ENCODE results near the gene SMYD2. TPM values are rescaled to one million over a fixed set of nuclear protein-coding genes. Genes with fewer than 3 reads are reported as not detected.

SMYD2 gene
- total and polyA plus RNA-seq, 2 experiments from 2014 or later, result 3.6 to 5.9 TPM

DNA sequence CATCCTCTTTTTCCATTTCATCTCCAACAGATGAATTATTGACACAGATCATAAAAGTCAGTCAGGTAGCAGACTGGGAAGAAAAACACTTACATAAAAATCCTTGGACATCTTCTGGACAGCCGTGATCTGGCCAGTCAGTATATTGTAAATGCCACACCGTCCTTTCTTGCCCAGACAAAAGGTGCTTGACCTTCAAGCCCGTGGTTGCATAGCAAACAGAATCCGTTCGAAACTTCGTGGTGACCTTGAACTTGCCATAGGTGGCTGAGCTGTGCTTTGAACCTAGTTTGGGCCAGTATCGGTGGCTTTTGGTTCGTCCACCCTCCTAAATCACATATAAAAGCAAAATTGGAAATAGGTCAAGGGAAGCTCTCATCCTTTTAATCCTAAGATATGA lies 88.4 kb downstream of the SMYD2 start:
- Mint-ChIP-seq H3K4me1 (peaks cover 6% of the 10 kb centered on the region; the same call in 2 of the 3 replicates), H3K4me3 (no peak overlapping the region), H3K36me3 (ENCODE audit: low read depth) (peaks cover 22% of the 10 kb centered on the region), H3K9me3 (no peaks in the 10 kb centered on the region), H3K27me3 (ENCODE audit: insufficient read depth, low read depth, poor library complexity) (peaks cover 2% of the 10 kb centered on the region), H3K27ac (no peak overlapping the region)
- no peak for DNase-seq (ENCODE audit: low spot score)
- Histone ChIP-seq H3K4me1 (ENCODE audit: insufficient read depth) (no peaks in the 10 kb centered on the region; the same call in 1 of the 2 replicates), H3K9me2 (ENCODE audit: insufficient read depth) (no peaks in the 10 kb centered on the region), H3F3A (replicated peaks; ENCODE audit: low read depth) (no peaks in the 10 kb centered on the region), H3K27me3 (ENCODE audit: insufficient read depth) (no peaks in the 10 kb centered on the region), H3K36me3 (ENCODE audit: insufficient read depth) (peaks cover 10% of the 10 kb centered on the region), H3K27ac (ENCODE audit: low read depth) (no peak overlapping the region), H3K79me2 (replicated peaks; ENCODE audit: insufficient read depth) (no peaks in the 10 kb centered on the region), H3K4me2 (no peak overlapping the region), H2AFZ (no peak overlapping the region), H4K20me1 (replicated peaks; ENCODE audit: insufficient read depth) (no peaks in the 10 kb centered on the region), H3K4me3 (no peak overlapping the region)
- ATAC-seq, result no peak
- TF ChIP-seq NANOG (IDR thresholded peaks at IDR 0.05; ENCODE audit: borderline replicate concordance) (no peak), EZH2 (IDR thresholded peaks at IDR 0.05; ENCODE audit: low read depth, unreplicated experiment) (no peak)
- TF ChIP-seq, protein P1, sequence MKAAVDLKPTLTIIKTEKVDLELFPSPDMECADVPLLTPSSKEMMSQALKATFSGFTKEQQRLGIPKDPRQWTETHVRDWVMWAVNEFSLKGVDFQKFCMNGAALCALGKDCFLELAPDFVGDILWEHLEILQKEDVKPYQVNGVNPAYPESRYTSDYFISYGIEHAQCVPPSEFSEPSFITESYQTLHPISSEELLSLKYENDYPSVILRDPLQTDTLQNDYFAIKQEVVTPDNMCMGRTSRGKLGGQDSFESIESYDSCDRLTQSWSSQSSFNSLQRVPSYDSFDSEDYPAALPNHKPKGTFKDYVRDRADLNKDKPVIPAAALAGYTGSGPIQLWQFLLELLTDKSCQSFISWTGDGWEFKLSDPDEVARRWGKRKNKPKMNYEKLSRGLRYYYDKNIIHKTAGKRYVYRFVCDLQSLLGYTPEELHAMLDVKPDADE (IDR thresholded peaks at IDR 0.05), result no peak
- TF ChIP-seq, protein P2, sequence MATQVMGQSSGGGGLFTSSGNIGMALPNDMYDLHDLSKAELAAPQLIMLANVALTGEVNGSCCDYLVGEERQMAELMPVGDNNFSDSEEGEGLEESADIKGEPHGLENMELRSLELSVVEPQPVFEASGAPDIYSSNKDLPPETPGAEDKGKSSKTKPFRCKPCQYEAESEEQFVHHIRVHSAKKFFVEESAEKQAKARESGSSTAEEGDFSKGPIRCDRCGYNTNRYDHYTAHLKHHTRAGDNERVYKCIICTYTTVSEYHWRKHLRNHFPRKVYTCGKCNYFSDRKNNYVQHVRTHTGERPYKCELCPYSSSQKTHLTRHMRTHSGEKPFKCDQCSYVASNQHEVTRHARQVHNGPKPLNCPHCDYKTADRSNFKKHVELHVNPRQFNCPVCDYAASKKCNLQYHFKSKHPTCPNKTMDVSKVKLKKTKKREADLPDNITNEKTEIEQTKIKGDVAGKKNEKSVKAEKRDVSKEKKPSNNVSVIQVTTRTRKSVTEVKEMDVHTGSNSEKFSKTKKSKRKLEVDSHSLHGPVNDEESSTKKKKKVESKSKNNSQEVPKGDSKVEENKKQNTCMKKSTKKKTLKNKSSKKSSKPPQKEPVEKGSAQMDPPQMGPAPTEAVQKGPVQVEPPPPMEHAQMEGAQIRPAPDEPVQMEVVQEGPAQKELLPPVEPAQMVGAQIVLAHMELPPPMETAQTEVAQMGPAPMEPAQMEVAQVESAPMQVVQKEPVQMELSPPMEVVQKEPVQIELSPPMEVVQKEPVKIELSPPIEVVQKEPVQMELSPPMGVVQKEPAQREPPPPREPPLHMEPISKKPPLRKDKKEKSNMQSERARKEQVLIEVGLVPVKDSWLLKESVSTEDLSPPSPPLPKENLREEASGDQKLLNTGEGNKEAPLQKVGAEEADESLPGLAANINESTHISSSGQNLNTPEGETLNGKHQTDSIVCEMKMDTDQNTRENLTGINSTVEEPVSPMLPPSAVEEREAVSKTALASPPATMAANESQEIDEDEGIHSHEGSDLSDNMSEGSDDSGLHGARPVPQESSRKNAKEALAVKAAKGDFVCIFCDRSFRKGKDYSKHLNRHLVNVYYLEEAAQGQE (IDR thresholded peaks at IDR 0.05; ENCODE audit: unreplicated experiment), result no peak
- TF ChIP-seq, protein P3, sequence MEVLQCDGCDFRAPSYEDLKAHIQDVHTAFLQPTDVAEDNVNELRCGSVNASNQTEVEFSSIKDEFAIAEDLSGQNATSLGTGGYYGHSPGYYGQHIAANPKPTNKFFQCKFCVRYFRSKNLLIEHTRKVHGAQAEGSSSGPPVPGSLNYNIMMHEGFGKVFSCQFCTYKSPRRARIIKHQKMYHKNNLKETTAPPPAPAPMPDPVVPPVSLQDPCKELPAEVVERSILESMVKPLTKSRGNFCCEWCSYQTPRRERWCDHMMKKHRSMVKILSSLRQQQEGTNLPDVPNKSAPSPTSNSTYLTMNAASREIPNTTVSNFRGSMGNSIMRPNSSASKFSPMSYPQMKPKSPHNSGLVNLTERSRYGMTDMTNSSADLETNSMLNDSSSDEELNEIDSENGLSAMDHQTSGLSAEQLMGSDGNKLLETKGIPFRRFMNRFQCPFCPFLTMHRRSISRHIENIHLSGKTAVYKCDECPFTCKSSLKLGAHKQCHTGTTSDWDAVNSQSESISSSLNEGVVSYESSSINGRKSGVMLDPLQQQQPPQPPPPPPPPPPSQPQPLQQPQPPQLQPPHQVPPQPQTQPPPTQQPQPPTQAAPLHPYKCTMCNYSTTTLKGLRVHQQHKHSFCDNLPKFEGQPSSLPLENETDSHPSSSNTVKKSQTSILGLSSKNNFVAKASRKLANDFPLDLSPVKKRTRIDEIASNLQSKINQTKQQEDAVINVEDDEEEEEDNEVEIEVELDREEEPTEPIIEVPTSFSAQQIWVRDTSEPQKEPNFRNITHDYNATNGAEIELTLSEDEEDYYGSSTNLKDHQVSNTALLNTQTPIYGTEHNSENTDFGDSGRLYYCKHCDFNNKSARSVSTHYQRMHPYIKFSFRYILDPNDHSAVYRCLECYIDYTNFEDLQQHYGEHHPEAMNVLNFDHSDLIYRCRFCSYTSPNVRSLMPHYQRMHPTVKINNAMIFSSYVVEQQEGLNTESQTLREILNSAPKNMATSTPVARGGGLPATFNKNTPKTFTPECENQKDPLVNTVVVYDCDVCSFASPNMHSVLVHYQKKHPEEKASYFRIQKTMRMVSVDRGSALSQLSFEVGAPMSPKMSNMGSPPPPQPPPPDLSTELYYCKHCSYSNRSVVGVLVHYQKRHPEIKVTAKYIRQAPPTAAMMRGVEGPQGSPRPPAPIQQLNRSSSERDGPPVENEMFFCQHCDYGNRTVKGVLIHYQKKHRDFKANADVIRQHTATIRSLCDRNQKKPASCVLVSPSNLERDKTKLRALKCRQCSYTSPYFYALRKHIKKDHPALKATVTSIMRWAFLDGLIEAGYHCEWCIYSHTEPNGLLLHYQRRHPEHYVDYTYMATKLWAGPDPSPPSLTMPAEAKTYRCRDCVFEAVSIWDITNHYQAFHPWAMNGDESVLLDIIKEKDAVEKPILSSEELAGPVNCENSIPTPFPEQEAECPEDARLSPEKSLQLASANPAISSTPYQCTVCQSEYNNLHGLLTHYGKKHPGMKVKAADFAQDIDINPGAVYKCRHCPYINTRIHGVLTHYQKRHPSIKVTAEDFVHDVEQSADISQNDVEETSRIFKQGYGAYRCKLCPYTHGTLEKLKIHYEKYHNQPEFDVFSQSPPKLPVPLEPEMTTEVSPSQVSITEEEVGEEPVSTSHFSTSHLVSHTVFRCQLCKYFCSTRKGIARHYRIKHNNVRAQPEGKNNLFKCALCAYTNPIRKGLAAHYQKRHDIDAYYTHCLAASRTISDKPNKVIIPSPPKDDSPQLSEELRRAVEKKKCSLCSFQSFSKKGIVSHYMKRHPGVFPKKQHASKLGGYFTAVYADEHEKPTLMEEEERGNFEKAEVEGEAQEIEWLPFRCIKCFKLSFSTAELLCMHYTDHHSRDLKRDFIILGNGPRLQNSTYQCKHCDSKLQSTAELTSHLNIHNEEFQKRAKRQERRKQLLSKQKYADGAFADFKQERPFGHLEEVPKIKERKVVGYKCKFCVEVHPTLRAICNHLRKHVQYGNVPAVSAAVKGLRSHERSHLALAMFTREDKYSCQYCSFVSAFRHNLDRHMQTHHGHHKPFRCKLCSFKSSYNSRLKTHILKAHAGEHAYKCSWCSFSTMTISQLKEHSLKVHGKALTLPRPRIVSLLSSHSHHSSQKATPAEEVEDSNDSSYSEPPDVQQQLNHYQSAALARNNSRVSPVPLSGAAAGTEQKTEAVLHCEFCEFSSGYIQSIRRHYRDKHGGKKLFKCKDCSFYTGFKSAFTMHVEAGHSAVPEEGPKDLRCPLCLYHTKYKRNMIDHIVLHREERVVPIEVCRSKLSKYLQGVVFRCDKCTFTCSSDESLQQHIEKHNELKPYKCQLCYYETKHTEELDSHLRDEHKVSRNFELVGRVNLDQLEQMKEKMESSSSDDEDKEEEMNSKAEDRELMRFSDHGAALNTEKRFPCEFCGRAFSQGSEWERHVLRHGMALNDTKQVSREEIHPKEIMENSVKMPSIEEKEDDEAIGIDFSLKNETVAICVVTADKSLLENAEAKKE (CRISPR knock-in tag; IDR thresholded peaks at IDR 0.05), result no peak

Data from GM23338 (cell line).